ACC112 (cell line): ENCODE results near the gene GH2.

Experiments
- H2AFZ ChIP-seq: fragments of 200-600 bp; sonication (generic); one replicate; pipeline ENCODE4 v1.6.0; 2017; ENCODE audit warnings: antibody characterized with exemption, low read length; ENCODE audit not compliant: unreplicated experiment
- H3K27ac ChIP-seq: fragments of 200-600 bp; sonication (generic); 2 replicates; pipeline ENCODE4 v1.5.1; 2014; ENCODE audit warnings: low read depth, mild to moderate bottlenecking, antibody characterized with exemption, low read length, moderate library complexity
- H3K27me3 ChIP-seq: fragments of 200-600 bp; sonication (generic); 2 replicates; pipeline ENCODE4 v1.6.1; 2014; ENCODE audit warnings: mild to moderate bottlenecking, antibody characterized with exemption, low read length, moderate library complexity, mixed read lengths; ENCODE audit not compliant: insufficient read depth
- H3K36me3 ChIP-seq: fragments of 200-600 bp; sonication (generic); 2 replicates; pipeline ENCODE4 v1.6.1; 2016; ENCODE audit warnings: mild to moderate bottlenecking, antibody characterized with exemption, low read length, moderate library complexity, mixed read lengths; ENCODE audit not compliant: insufficient read depth
- H3K4me1 ChIP-seq: fragments of 200-600 bp; sonication (generic); one replicate; pipeline ENCODE4 v1.6.1; 2016; ENCODE audit warnings: low read length, mixed read lengths; ENCODE audit not compliant: insufficient read depth, unreplicated experiment, control insufficient read depth
- H3K4me3 ChIP-seq: fragments of 200-600 bp; sonication (generic); 2 replicates; pipeline ENCODE4 v1.5.1; 2014; ENCODE audit warnings: mild to moderate bottlenecking, low read depth, low read length
- H3K79me2 ChIP-seq: fragments of 200-600 bp; sonication (generic); one replicate; pipeline ENCODE4 v1.6.0; 2016; ENCODE audit warnings: low read length; ENCODE audit not compliant: control insufficient read depth, unreplicated experiment, insufficient read depth

Gene GH2

DNA sequence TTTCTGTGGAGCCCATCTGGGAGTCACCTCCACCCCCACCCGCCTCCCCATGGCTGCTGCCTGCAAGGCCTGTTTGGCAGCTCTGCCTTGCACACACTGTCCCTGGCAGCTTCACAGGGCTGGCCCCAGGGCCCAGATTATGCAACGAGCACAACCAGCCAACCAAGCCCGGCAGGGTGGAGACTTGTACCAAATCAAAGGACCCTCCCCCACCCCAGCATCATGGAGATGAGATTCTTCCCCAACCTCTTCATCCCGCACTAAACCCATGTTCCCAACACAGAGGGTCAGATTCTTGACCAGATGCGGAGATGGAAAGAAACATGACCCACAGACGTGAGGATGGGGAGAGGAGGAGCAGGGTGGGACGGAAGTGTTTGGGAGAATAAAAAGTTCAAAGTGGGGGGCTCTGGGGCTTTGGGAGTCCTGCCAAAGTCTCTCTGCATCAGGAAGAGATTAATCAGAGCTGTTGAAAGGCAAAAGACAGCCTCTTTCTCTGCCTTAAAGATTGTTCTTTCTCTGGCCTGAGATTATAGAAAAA is 43.0 kb downstream of the GH2 start:
- Histone ChIP-seq H2AFZ (no peak overlapping the region), H3K79me2 (peaks cover 50% of the 10 kb centered on the region), H3K4me1 (peaks cover 39% of the 10 kb centered on the region), H3K27me3 (no peaks in the 10 kb centered on the region), H3K27ac (peak overlapping the region; percentile 77), H3K4me3 (peak overlapping the region; percentile 53), H3K36me3 (peaks cover 3% of the 10 kb centered on the region; the same call in 1 of the 2 replicates)

DNA sequence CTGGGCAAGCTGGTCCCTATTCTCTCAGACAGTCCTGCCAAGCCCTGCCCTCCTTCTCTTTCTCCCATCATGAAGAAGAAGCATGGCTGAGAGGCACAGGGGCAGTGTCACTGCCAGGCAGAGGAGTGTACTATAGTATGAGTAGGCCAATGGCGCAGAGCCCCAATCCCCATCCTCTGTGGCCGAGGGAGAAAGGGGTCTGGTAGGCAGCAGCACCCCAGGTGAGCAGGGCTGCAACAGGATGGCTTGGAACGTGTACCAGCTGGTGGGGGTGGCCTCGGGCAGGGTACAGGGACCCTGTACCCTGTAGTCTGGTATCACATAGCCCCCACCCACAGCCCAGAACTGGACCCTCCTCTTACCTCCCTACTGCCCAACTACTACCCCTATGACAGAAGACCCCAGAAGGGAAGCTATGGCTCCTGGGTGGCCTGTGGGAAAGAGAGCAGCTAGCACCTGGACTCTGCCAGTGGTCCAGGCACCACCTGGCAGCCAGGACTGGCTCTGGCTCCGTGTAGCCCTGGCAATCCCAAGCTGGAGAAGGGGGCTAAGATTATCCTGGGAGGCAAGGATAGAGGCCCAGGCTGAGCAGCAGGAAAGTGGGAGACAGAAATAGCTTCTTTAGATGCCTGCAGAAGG is 43.7 kb downstream of the GH2 start:
- Histone ChIP-seq H3K4me1 (peaks cover 37% of the 10 kb centered on the region), H3K36me3 (peaks cover 3% of the 10 kb centered on the region; the same call in 1 of the 2 replicates), H3K27ac (peak overlapping the region; percentile 77; the same call in 1 of the 2 replicates), H2AFZ (no peak overlapping the region), H3K4me3 (peak overlapping the region; percentile 15; the same call in 1 of the 2 replicates), H3K79me2 (peaks cover 50% of the 10 kb centered on the region), H3K27me3 (no peaks in the 10 kb centered on the region)

GRCh38 chr17:63837480-63837879 is 44.3 kb downstream of the GH2 start:
- no peak overlapping the region for H3K27ac ChIP-seq
- H3K27me3 ChIP-seq, result no peaks in the 10 kb centered on the region
- peaks cover 37% of the 10 kb centered on the region for H3K4me1 ChIP-seq
- H3K4me3 ChIP-seq, result no peak overlapping the region
- peaks cover 50% of the 10 kb centered on the region for H3K79me2 ChIP-seq
- no peak overlapping the region for H2AFZ ChIP-seq
- H3K36me3 ChIP-seq, result peaks cover 3% of the 10 kb centered on the region; the same call in 1 of the 2 replicates

DNA sequence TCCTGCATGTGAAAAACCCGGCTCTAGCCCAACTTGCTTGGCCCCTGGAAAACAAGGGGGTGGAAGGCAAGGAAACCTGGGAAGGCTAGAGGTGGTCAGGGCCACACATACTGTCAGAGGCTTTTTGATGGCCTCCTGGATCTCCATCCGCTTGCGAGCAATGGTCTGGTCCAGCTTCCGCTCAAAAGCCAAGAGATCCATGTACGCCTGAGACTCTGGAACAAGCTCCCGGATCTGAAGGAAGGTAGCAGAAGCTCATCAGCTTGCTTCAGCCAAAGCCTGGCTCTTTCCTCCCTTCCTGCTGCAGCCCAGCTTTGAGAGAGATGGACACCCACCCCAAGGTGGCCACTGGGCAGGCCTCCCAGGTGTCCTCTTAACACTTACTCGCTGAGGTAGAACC is 44.9 kb downstream of the GH2 start:
- peaks cover 45% of the 10 kb centered on the region for H3K79me2 ChIP-seq

DNA sequence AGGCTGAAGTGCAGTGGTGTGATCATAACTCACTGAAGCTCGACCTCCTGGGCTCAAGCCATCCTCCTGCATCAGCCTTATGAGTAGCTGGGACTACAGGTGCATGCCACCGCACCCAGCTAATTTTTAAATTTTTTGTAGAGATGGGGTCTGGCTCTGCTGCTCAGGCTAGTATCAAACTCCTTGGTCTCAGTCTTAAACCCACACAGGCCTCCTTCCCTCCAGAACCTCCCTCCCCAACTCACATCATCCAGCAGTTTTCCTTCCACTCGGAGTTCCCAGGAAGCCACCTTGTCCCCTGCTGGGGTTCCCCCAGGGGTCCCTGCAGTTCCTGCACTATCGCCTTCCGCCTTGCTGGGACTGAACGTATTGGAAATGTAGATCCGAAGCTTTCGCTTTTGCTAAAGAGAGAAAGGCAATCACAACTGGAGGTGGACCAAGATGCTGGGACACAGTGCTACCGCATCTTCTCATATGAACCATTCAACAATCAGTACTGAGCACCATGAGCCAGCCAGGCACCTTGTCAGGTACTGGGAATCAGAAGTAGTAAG is 46.5 kb downstream of the GH2 start:
- Histone ChIP-seq H3K27ac (no peak overlapping the region), H3K79me2 (peaks cover 29% of the 10 kb centered on the region), H3K27me3 (no peaks in the 10 kb centered on the region), H3K4me1 (peaks cover 26% of the 10 kb centered on the region), H3K4me3 (no peak overlapping the region), H3K36me3 (peaks cover 17% of the 10 kb centered on the region; the same call in 1 of the 2 replicates), H2AFZ (no peak overlapping the region)

More for the DNA sequence above, 44.9 kb downstream of the GH2 start:
- Histone ChIP-seq H3K4me3 (no peak overlapping the region), H3K4me1 (peaks cover 37% of the 10 kb centered on the region), H3K36me3 (peaks cover 7% of the 10 kb centered on the region; the same call in 1 of the 2 replicates), H2AFZ (no peak overlapping the region), H3K27ac (no peak overlapping the region), H3K27me3 (no peaks in the 10 kb centered on the region)

DNA sequence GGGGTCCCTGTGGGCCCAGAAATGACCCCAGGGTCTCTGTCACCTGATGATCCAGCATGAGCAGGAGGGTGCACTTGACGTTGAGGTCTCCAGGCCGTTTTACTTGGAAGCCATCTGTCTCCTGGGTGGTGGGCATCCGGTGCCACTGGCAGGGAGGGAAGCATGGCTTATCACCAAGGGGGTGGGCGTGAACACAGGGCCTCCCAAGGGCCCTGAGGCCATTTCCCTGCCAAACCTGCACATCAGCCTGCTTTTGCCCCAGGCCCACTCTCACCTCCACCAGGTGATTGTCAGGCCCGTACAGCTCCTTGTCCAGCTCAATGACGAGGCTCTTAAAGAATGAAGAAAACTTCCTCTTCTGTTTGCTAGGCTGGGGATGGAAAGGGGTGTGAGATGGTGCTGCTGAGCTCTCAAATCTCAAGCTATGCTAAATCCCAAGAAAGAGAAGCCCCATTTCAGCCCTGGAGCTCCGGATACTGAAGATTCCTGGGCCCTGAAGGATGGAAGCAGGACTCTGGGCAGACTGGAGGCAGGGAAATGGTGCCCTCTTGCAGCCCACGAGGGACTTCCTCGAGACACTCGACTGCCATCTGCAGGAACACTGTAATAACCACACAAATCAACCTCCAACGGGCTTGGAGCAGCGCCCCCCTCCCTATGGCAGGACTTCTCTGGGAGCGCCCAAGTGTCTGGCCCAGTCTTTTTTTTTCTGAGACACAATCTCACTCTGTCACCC is 47.1 kb downstream of the GH2 start:
- H3K4me3 ChIP-seq, result no peak overlapping the region
- H3K4me1 ChIP-seq, result peaks cover 20% of the 10 kb centered on the region
- H3K36me3 ChIP-seq, result peaks cover 17% of the 10 kb centered on the region; the same call in 1 of the 2 replicates
- H3K27me3 ChIP-seq, result no peaks in the 10 kb centered on the region
- no peak overlapping the region for H2AFZ ChIP-seq
- H3K27ac ChIP-seq, result no peak overlapping the region
- peaks cover 29% of the 10 kb centered on the region for H3K79me2 ChIP-seq

DNA sequence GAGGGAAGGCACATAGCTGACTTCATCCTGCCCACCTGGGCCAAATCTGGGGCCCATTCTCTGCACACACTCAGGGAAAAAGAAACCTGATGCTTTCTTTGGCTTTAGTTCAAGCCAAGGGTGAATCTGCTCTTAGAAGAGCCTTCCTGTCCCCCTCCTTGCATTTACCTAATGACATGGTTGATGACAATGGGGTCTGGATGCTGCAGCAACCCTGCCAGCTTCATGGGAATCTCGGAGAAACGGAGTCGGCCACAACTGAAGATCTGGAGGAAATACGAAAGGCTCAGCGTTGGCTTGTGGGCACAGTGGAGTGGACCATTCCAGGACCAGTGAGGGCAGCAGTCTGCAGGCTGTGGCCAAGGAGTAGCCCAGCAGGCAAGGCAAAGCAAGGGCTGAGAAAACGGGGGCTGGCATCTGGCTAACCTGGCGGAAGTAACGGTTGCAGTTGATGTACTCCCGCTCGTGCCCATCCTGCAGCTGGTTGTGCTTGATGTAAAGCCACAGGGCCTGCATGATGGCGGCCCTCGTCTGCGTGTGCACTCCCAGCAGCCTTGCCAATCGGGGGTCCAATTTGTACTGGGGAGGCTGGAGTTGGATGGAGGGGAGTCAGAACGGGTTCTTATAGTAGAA is 47.9 kb downstream of the GH2 start:
- Histone ChIP-seq H3K27ac (no peak overlapping the region), H2AFZ (no peak overlapping the region), H3K27me3 (no peaks in the 10 kb centered on the region), H3K36me3 (peaks cover 22% of the 10 kb centered on the region; the same call in 1 of the 2 replicates), H3K4me1 (peaks cover 16% of the 10 kb centered on the region), H3K4me3 (no peak overlapping the region), H3K79me2 (peaks cover 34% of the 10 kb centered on the region)

GRCh38 chr17:63833026-63833740 is 48.6 kb downstream of the GH2 start:
- H3K27ac ChIP-seq, result no peak overlapping the region
- peaks cover 37% of the 10 kb centered on the region for H3K79me2 ChIP-seq
- peaks cover 25% of the 10 kb centered on the region; the same call in 1 of the 2 replicates for H3K36me3 ChIP-seq
- H2AFZ ChIP-seq, result no peak overlapping the region
- peaks cover 16% of the 10 kb centered on the region for H3K4me1 ChIP-seq
- H3K27me3 ChIP-seq, result no peaks in the 10 kb centered on the region
- no peak overlapping the region for H3K4me3 ChIP-seq

DNA sequence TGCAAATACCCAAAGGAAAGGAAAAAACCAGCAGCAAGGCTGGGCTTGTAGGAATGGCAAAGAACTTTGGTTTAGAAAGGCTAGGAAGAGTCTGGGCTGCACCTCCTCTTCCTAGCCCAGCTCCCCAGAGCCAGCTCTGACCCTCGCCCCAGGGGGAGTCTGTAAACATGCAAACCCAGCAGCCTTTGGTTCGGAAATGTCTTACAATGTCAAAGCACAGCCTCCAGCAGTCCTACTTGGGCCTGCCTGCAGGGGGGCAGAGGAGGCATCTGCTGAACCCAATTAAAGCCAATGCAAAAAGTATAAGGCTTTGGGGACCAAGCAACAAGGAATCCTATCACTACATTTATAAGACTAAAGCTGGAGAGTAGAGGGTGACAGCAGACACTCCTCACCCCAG is 49.3 kb downstream of the GH2 start:
- no peak overlapping the region for H3K4me3 ChIP-seq
- no peak overlapping the region for H2AFZ ChIP-seq
- H3K27ac ChIP-seq, result no peak overlapping the region
- peaks cover 11% of the 10 kb centered on the region for H3K4me1 ChIP-seq
- no peaks in the 10 kb centered on the region for H3K27me3 ChIP-seq
- peaks cover 25% of the 10 kb centered on the region; the same call in 1 of the 2 replicates for H3K36me3 ChIP-seq
- H3K79me2 ChIP-seq, result peaks cover 36% of the 10 kb centered on the region

DNA sequence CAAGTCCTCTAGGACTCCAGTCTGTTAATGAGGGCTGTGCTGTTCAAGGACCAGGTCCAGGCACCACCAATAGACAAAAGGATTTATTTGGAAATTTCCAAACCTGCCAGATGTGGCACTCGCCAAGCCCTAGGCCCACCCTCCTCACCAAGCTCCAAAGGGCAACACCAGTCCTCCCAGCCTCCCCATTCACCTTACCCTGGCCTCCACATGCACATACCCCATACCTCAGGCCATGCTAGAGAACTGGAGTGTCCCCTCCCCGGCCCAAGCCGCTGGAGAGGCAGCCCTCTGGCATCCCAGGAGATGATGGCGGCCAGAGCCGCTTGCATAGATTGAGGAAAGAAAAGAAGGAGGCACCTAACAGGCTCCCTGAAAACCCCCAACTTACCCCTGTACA is 49.7 kb downstream of the GH2 start:
- H3K36me3 ChIP-seq, result peaks cover 25% of the 10 kb centered on the region; the same call in 1 of the 2 replicates
- no peak overlapping the region for H3K4me3 ChIP-seq
- H3K79me2 ChIP-seq, result peaks cover 33% of the 10 kb centered on the region
- H3K27ac ChIP-seq, result no peak overlapping the region
- peaks cover 11% of the 10 kb centered on the region for H3K4me1 ChIP-seq
- no peak overlapping the region for H2AFZ ChIP-seq
- no peaks in the 10 kb centered on the region for H3K27me3 ChIP-seq
